Measurements from ENCODE around the gene ST8SIA5.

DNA sequence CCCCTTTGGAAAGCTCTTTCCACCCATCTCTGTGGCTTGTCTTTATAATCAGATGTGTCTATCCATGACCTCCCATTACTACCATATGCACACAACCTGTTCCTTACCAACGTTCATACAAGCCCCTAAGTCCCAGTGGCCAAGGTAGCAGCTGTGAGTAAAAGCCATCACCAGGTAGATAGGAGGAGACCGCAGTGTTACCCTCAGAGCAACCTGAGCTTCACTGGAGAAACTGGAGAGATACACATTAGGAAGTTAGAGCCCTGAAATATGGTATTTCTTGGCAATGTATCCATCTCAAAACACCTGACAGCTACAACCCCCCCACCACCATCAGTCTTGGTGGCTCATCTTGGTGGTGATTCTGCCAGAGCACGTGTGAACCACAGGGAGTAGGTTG lies 125.9 kb downstream of the ST8SIA5 start:
- TF ChIP-seq, protein P1, sequence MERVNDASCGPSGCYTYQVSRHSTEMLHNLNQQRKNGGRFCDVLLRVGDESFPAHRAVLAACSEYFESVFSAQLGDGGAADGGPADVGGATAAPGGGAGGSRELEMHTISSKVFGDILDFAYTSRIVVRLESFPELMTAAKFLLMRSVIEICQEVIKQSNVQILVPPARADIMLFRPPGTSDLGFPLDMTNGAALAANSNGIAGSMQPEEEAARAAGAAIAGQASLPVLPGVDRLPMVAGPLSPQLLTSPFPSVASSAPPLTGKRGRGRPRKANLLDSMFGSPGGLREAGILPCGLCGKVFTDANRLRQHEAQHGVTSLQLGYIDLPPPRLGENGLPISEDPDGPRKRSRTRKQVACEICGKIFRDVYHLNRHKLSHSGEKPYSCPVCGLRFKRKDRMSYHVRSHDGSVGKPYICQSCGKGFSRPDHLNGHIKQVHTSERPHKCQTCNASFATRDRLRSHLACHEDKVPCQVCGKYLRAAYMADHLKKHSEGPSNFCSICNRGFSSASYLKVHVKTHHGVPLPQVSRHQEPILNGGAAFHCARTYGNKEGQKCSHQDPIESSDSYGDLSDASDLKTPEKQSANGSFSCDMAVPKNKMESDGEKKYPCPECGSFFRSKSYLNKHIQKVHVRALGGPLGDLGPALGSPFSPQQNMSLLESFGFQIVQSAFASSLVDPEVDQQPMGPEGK (CRISPR knock-in tag; IDR thresholded peaks at IDR 0.05; ENCODE audit: borderline replicate concordance) = no peak
- TF ChIP-seq TOX (CRISPR knock-in tag; IDR thresholded peaks at IDR 0.05; ENCODE audit: borderline replicate concordance) = no peak

All from SK-N-SH treated with all-trans-retinoic acid at 6 μM for 48 hours (cell line).